Vagina (tissue), 2 donors: ENCODE measurements around the gene DOCK11.
A peak's percentile ranks its signal among the peaks of the same experiment; 100 is the strongest.

Experiments used
- CTCF ChIP-seq, 3 experiments: fragments of 450-650 bp in 2 of 3; fragments of 200-600 bp in 1 of 3; sonication (generic) in 1 of 3; IDR thresholded peaks; one replicate each; pipeline ENCODE4 v1.5.1; 2017 to 2019; ENCODE audit warnings: antibody characterized with exemption in 3 of 3, mild to moderate bottlenecking in 2 of 3, moderate library complexity in 2 of 3
- POLR2A ChIP-seq, 2 donors: fragments of 450-650 bp; IDR thresholded peaks; one replicate each; pipeline ENCODE4 v1.6.1; 2017; ENCODE audit warnings: antibody characterized with exemption in 2 of 2, mild to moderate bottlenecking in 2 of 2, moderate library complexity in 2 of 2
- POLR2AphosphoS5 ChIP-seq, 2 donors: sonication (generic); formaldehyde crosslinking; IDR thresholded peaks; one replicate each; pipeline ENCODE4 v1.9.0; 2017; ENCODE audit warnings: antibody characterized with exemption in 2 of 2, mild to moderate bottlenecking in 2 of 2, low read depth in 1 of 2; ENCODE audit not compliant: insufficient read depth in 1 of 2

- TF ChIP-seq POLR2AphosphoS5 (IDR thresholded peaks at IDR 0.05; ENCODE audit: insufficient read depth in 1 of 2, low read depth in 1 of 2) = peak in 1 of 2 donors; percentile 29
- no peak for TF ChIP-seq CTCF (IDR thresholded peaks at IDR 0.05)
- TF ChIP-seq POLR2A (IDR thresholded peaks at IDR 0.05) = no peak
These were observed 232.2 kb downstream of the DOCK11 start for GRCh38 chrX:118727686-118728339.
